Ecto neural progenitor cell (in vitro differentiated cells): Measurements from ENCODE around the gene SAFB2.
A peak's percentile ranks its signal among the peaks of the same experiment; 100 is the strongest.
"Not testable (repeated sequence)": the region's sequence is repeated elsewhere in the genome, so short reads cannot be mapped to it uniquely, and the experiment has no call there.

Experiments used
- DNase-seq: peaks from one replicate; pipeline ENCODE4 v3.0.0-alpha.2; 2018; ENCODE audit warnings: low spot score

SAFB2 gene

DNA sequence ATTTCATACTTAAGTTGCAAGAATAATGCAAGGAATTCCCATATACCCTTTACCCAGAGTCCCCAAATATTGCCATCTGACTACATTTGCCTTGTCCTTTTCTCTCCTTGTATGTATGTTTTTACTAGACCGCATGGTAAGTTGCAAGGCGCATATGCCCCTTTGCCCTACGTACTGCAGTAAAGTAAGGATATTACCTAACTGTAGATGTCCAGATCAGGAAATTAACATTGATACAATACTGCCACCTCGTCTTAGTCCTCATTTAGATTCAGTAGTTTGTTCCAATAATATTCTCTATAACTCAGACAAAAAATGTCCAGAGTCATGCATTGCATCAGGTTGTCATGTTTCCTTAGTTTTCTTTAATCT, 9.7 kb upstream of the SAFB2 start:
- DNase-seq, result no peak

DNA sequence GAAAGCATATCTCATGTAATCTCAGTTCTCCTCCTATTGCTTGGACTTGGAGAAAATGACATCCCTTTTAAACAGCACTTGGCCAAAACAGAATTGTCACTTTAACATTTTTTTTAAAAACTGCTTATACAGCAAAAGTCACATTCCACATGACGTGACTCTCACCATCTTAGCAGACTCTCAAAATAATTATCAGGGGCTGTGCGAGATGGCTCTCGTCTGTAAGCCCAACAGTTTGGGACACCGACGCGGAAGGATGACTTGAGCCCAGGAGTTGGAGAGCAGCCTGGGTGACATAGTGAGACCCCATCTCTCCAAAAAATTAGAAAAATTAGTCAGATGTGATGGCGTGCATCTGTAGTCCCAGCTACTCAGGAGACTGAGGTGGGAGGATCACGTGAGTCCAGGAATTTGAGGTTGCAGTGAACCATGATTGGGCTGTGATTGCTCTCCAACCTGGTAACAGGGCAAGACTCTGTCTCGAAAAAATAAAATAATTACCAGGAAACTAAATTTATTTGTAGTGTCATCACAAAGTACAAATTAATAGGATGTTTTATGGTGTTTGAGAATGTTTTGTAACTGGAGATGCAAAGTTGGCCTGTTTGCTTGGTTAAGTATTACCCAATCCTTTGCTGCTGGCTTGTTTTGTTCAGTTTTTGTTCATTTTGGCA, 9.1 kb upstream of the SAFB2 start:
- no peak for DNase-seq

DNA sequence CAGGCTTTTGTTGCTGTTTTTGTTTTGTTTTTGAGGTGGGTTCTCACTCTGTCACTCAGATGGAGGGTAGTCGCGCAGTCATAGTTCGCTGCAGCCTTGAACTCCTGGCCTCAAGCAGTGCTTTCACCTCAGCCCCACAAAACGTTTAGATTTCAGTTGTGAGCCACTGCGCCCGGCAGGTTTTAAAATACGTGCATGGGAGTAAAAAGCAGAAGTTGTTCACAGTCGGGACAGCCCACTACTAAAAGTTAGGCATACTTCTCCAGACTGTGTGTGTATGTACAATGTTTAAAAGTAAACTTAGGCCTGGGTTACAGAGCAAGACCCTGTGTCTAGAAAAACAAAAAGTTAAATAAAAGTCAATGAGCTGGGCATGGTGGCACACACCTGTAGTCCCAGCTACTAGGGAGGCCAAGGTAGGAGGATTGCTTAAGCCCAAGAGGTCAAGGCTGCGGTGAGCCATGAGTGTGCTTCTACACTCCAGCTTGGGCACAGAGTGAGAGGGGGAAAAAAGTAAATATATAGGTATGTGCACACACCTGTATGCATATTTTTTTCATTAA, 6.4 kb upstream of the SAFB2 start:
- no peak for DNase-seq

DNA sequence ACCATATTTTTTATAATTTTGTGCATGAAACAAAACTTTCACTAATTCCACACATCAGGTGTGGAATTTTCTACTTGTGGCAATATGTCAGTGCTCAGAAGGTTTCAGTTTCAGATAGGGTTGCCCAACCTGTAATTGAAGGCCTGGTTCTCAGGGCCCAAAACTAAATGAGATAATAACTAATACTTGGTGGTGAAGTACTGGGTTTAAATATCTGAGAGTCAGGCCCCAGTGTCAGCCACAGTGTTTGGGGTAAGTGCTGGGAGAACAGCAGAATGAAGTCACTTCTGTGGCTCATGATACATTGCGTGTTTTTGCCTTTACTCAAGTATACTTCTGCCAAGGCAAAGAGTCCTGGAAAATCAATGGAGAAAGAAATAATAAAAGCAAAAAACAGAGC, 5.9 kb upstream of the SAFB2 start:
- DNase-seq, result no peak

GRCh38 chr19:5627395-5627904, 4.9 kb upstream of the SAFB2 start:
- no peak for DNase-seq

DNA sequence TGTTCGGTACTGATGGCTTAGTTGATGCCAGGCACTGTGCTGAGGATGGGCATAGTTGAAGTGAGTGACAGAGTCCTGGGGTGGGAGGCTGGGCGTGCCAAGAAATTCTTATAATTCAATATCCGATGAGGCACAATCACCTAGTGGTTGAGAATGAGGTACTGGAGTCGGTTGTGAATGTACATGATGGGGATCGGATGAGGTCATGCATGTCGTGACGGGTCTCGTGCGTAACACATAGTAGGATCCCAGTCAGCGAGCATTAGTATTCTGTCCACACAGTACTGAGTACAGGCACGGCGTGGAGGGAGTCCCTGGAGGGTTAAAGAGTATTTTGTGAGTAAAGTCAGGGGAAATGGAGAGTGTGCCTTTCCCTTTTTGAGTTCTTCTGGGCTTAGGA, 3.1 kb upstream of the SAFB2 start:
- DNase-seq, result no peak

DNA sequence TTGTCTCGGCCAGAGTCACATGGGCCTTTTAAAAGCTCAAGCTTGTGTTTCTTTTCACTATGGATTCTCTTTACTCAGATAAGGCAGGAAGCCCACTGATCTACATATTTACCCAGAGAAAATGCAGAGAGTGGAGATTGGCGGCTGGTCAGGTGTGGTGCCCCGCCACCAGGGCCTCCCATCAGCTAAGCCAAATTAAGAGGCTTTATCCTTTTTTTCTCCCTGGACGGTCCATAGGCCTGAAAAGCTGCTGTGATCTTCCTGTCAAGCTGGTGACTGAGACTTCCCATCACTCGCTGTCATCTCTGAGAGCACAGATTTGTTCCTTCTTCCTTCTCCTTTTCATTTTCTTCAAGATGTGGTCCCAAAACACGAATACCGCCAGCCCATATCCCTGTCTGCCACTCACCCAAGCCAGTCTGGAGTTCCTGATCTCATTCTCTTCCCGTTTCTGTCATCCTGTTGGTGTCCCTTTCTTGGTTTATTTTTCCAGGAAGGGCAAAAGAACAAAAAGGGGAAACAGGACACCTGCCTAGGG, 2.2 kb upstream of the SAFB2 start:
- DNase-seq, result no peak

DNA sequence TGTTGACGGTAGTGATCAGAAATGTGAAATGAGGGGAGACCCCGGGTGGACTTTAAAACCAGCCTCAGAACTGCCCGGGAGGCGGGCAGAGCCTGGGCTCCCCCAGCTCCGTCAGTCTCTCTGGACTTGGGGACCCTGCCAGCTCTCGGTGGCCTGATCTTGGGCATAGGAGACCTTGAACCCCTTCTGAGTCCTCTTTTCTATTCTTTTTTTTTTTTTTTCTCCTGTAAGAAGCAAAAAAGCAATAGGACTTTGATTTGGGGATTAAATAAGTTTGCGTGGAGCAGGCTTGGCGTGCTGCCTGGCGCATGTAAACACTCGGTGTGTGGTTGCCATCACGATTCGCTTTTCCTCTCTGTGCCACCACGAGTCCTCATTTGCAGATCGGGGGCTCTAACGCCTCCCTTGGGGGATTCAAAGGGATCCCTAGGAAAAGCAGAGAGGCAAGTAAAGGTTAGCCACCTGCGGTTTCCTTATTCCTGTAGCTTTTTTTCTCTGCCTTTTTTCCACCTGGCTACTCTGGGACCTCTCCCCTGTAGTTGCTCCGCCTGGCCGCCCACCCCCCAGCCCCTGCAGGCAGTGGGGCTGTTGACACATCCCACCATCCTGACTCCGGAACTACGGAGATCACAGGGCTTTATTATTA, 1.6 kb upstream of the SAFB2 start:
- DNase-seq, result no peak

DNA sequence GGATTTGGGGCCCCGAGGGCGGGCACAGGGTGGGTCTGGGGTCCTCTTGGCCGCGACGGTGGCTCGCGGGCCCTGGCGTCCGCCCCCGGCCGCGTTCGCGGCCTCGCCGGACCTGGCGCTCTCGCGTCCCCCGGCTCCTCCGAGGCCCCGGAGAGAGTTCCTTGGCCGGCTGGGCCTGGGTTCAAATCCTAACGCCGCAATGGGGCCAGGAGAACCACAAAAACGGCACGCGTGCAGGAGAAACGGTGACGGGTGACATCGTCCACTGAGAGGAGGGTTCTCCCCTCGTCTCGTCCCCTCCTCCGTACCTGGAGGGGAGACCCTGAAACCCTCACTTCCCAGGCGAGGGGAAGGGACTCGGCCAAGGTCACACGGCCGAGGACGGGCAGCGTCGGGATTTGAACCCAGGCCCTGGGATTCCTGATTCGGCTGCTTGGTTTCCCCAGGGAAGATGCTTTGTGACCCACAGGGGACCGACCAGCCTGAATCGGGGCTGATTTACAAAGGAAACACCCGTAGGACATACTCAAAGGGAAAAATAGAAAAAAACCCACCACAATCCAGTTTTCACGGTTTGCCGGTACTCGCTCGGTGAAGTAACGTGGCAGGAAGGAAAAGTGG, 931 bp upstream of the SAFB2 start:
- no peak for DNase-seq

GRCh38 chr19:5621945-5622464, 571 bp downstream of the SAFB2 start:
- DNase-seq, result peak; percentile 56

- peak; percentile 55 for DNase-seq
Measured at GRCh38 chr19:5621311-5621944, 1.1 kb downstream of the SAFB2 start.

- no peak for DNase-seq
Measured at GRCh38 chr19:5619946-5620345, 2.6 kb downstream of the SAFB2 start.

- DNase-seq, result no peak
Measured at GRCh38 chr19:5618591-5618990, 4.0 kb downstream of the SAFB2 start.

- DNase-seq, result no peak
Measured at GRCh38 chr19:5617080-5617479, 5.5 kb downstream of the SAFB2 start.

GRCh38 chr19:5615756-5616327, 6.7 kb downstream of the SAFB2 start:
- DNase-seq, result no peak

GRCh38 chr19:5612891-5613865, 9.4 kb downstream of the SAFB2 start:
- no peak for DNase-seq

DNA sequence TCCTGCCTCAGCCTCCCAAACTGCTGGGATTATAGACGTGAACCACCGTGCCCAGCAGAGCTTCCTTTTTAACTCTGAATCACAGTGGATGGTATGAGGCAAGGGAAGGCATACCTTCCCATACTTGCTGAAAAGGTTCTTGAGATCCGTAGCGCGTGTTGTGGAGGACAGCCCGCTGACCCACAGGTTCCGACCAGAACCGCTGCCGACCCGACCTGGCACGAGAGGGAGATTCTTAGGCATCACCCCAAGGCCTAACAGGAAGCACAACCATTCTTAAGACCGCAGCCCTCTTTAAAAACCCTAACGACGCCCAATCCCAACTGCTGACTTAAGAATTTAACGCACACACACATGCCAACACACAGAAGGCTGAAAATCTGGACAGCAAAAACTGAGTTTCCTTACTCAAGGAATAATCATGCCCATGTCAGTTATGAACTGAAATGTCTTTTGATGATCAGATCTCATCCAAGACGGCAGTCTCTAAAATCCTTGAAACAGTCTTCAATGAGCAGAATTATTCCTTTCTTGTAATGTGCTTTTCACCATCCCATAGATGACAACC, 12.6 kb downstream of the SAFB2 start:
- no peak for DNase-seq

- not testable (repeated sequence) for DNase-seq
Measured at GRCh38 chr19:5608766-5609165, 13.8 kb downstream of the SAFB2 start.

DNA sequence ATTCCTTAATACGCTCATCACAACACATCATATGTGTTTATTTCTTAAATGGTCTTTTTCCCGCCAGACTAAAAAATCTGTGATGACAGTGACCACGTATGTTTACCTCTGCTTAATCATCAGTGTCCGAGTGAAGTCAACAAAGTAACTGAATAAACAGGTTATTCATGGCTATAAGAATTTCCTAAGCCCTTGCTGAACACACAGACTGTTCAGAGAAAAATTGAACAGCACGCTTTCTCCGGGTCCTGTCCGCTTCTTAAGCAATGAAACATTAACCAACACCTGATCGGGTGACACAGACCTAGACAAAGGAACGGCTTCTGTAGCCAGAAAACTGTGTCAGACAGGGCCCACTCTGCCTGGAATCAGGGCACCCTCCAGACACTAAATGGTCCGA, 14.3 kb downstream of the SAFB2 start:
- DNase-seq, result no peak
